ENCODE data around the gene PFKM. TPM values are rescaled to one million over a fixed set of nuclear protein-coding genes. Genes with fewer than 3 reads are reported as not detected.

PFKM gene
- total RNA-seq, 1 donor from 2014 or later = 19.6 TPM

DNA sequence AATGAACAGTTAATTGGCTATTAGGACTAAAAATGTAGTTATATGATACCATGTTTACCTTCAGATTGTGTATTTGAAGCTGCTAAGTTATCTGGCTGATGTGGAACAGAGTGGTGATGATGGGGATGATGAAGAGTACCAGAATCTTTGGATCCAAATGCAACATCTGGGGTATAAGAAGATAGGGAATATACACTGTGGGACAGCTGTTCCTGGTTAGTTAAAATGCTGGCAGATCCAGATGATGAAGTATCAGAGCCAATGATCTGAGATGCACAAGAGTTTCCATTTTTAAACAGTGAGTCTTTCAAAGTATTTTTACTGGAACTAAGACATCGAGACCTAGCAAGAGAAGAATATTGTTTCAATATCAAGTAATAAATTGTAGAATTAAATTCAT lies 44.9 kb upstream of the PFKM start:
- Histone ChIP-seq H3K27me3 (no peaks in the 10 kb centered on the region), H3K4me3 (no peak overlapping the region), H3K9me3 (no peaks in the 10 kb centered on the region), H3K36me3 (peaks cover 9 to 62% of the 10 kb centered on the region in 2 donors), H3K27ac (no peak overlapping the region), H3K4me1 (no peaks in the 10 kb centered on the region)
- intact Hi-C loops (cut with DNase I) = no loop called here
- no peak for DNase-seq (ENCODE audit: low spot score in 2 of 2)
- TF ChIP-seq, protein P1, sequence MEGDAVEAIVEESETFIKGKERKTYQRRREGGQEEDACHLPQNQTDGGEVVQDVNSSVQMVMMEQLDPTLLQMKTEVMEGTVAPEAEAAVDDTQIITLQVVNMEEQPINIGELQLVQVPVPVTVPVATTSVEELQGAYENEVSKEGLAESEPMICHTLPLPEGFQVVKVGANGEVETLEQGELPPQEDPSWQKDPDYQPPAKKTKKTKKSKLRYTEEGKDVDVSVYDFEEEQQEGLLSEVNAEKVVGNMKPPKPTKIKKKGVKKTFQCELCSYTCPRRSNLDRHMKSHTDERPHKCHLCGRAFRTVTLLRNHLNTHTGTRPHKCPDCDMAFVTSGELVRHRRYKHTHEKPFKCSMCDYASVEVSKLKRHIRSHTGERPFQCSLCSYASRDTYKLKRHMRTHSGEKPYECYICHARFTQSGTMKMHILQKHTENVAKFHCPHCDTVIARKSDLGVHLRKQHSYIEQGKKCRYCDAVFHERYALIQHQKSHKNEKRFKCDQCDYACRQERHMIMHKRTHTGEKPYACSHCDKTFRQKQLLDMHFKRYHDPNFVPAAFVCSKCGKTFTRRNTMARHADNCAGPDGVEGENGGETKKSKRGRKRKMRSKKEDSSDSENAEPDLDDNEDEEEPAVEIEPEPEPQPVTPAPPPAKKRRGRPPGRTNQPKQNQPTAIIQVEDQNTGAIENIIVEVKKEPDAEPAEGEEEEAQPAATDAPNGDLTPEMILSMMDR (IDR thresholded peaks at IDR 0.05) = no peak

DNA sequence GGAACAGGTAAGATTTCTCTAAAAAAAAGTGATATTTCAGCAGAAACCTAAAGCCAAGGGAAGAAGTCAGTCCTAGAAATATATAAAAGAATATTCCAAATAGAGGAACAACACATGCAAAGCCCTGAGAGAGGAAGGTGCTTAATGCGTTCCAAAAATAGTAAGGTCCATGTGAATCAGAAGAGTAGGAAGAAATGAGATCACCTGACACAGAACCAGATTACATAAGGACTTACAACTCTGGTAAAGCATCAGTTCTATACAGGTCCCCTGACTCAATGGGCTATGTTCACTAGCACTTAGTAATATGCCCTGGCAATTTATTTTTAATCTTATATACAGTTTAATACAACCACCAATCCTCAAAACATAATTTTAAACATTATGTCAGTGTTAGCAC lies 43.3 kb upstream of the PFKM start:
- DNase-seq (ENCODE audit: low spot score in 2 of 2) = no peak
- TF ChIP-seq, protein P1 (IDR thresholded peaks at IDR 0.05) = no peak
- Histone ChIP-seq H3K4me1 (no peaks in the 10 kb centered on the region), H3K36me3 (peaks cover 4 to 59% of the 10 kb centered on the region in 2 donors), H3K4me3 (no peak overlapping the region), H3K27me3 (no peaks in the 10 kb centered on the region), H3K9me3 (no peaks in the 10 kb centered on the region), H3K27ac (no peak overlapping the region)
- intact Hi-C loops (cut with DNase I) = no loop called here

DNA sequence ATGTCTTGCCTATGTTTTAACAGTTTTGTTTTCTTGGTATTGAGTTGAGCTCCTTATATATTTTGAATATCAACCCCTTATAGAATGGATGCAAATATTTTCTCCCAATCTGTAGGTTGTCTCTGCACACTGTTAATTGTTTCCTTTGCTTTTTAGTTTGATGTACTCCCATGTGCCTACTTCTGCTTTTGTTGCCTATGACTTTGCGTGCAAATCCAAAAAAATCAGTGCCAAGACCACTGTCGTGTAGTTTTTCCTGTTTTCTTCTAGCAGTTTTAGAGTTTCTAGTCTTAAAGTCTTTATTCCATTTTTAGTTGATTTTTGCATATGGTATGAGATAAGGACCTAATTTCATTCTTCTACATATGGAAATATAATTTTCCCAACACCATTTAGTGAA lies 42.1 kb upstream of the PFKM start:
- Histone ChIP-seq H3K36me3 (peaks cover 4 to 57% of the 10 kb centered on the region in 2 donors), H3K27ac (no peak overlapping the region), H3K9me3 (no peaks in the 10 kb centered on the region), H3K4me3 (no peak overlapping the region), H3K27me3 (no peaks in the 10 kb centered on the region), H3K4me1 (no peaks in the 10 kb centered on the region)
- TF ChIP-seq, protein P1 (IDR thresholded peaks at IDR 0.05) = no peak
- intact Hi-C loops (cut with DNase I) = no loop called here
- no peak for DNase-seq (ENCODE audit: low spot score in 2 of 2)

DNA sequence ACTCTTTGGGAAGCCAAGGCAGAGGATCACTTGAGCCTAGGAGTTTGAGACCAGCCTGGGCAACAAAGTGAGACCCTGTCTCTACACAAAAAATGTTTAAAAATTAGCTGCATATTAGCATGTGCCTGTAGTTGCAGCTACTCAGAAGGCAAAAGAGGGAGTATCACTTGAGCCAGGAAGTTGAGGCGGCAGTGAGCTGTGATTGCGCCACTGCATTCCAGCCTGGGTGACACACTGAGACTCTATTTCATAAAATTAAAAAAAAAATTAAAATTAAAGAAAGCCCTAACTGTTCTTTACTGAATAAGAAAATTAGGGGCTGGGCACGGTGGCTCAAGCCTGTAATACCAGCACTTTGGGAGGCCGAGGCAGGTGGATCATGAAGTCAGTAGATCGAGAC lies 40.3 kb upstream of the PFKM start:
- intact Hi-C loops (cut with DNase I) = no loop called here
- H3K27ac ChIP-seq = no peak overlapping the region
- peaks cover 0 to 54% of the 10 kb centered on the region in 2 donors for H3K36me3 ChIP-seq
- H3K4me3 ChIP-seq = no peak overlapping the region
- DNase-seq (ENCODE audit: low spot score in 2 of 2) = no peak
- no peaks in the 10 kb centered on the region for H3K9me3 ChIP-seq
- no peaks in the 10 kb centered on the region for H3K27me3 ChIP-seq
- TF ChIP-seq, protein P1 (IDR thresholded peaks at IDR 0.05) = no peak
- H3K4me1 ChIP-seq = no peaks in the 10 kb centered on the region

DNA sequence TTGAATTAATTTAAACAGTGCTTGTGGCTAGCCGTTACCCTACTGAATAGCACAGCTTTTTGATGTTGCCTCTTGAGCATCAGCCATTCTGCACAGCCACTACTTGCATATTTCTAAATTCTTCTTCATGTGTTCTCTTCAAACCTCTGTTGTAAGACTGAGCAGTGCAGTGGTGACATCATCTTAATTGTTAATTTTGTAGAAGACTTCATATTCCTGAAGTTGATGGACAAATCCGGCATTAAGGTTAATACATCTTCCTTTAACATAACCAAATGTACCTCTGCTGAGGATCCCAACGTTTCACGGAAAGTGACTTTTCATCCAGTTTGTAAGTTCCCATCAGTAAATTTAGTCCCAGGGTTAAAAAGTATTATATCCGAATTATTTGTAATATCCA lies 38.9 kb upstream of the PFKM start:
- Histone ChIP-seq H3K4me1 (no peaks in the 10 kb centered on the region), H3K4me3 (no peak overlapping the region), H3K36me3 (peaks cover 0 to 48% of the 10 kb centered on the region in 2 donors), H3K9me3 (no peaks in the 10 kb centered on the region), H3K27ac (no peak overlapping the region), H3K27me3 (no peaks in the 10 kb centered on the region)
- no peak for DNase-seq (ENCODE audit: low spot score in 2 of 2)
- intact Hi-C loops (cut with DNase I) = no loop called here
- TF ChIP-seq, protein P1 (IDR thresholded peaks at IDR 0.05) = no peak

DNA sequence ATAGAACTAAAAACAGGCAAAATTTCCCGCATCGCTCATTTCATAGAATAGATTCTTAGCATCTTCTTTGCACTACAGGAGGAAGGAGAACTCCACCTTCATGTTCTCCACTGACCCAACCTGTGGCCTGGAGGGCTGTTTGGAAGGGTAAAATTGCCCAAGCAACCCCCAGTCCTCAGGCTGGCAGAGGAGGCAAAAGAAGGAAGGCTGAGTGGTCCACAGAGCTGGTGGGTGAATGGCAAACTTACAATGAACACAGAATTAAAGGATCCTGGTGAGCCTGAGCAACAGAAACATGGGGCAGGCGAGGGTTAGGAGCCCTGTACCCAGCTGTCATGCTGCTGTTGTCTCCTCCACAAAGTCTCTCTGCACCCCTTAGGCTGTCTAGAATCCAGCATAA lies 38.3 kb upstream of the PFKM start:
- H3K36me3 ChIP-seq = peaks cover 2 to 51% of the 10 kb centered on the region in 2 donors
- intact Hi-C loops (cut with DNase I) = no loop called here
- TF ChIP-seq, protein P1 (IDR thresholded peaks at IDR 0.05) = no peak
- H3K27ac ChIP-seq = no peak overlapping the region
- H3K4me1 ChIP-seq = no peaks in the 10 kb centered on the region
- no peaks in the 10 kb centered on the region for H3K27me3 ChIP-seq
- no peaks in the 10 kb centered on the region for H3K9me3 ChIP-seq
- no peak overlapping the region for H3K4me3 ChIP-seq
- DNase-seq (ENCODE audit: low spot score in 2 of 2) = no peak
